Activated T-helper 9 cell treated with anti-CD3 and anti-CD28 coated beads, Interleukin-2, amount 50 U/mL, for 16 hours (primary cell): ENCODE data around the gene PXN.
"Not testable (repeated sequence)": the region's sequence is repeated elsewhere in the genome, so short reads cannot be mapped to it uniquely, and the experiment has no call there.

Experiments
- DNase-seq: peaks from one replicate; pipeline ENCODE4 v3.0.0-alpha.2; 2020; ENCODE audit warnings: low read depth

Gene PXN

GRCh38 chr12:120241561-120242274, 23.8 kb downstream of the PXN start:
- no peak for DNase-seq

- no peak for DNase-seq
Measured at GRCh38 chr12:120240495-120240833, 25.1 kb downstream of the PXN start.

- DNase-seq, result no peak
Measured at GRCh38 chr12:120239776-120240494, 25.6 kb downstream of the PXN start.

GRCh38 chr12:120238839-120239445, 26.6 kb downstream of the PXN start:
- DNase-seq, result no peak

- DNase-seq, result no peak
Measured at GRCh38 chr12:120238217-120238616, 27.3 kb downstream of the PXN start.

GRCh38 chr12:120237360-120238171, 28.0 kb downstream of the PXN start:
- DNase-seq, result no peak

- not testable (repeated sequence) for DNase-seq
Measured at GRCh38 chr12:120236809-120237208, 28.7 kb downstream of the PXN start.

- DNase-seq, result no peak
Measured at GRCh38 chr12:120235369-120236323, 29.9 kb downstream of the PXN start.

- DNase-seq, result no peak
Measured at GRCh38 chr12:120234643-120235368, 30.7 kb downstream of the PXN start.

GRCh38 chr12:120231316-120232011, 34.1 kb downstream of the PXN start:
- peak; percentile 65 for DNase-seq

GRCh38 chr12:120230974-120231315, 34.6 kb downstream of the PXN start:
- no peak for DNase-seq

GRCh38 chr12:120230326-120230973, 35.1 kb downstream of the PXN start:
- DNase-seq, result no peak

GRCh38 chr12:120229487-120230325, 35.8 kb downstream of the PXN start:
- DNase-seq, result no peak

GRCh38 chr12:120229071-120229486, 36.5 kb downstream of the PXN start:
- no peak for DNase-seq

GRCh38 chr12:120228291-120229070, 37.0 kb downstream of the PXN start:
- peak; percentile 81 for DNase-seq

- DNase-seq, result no peak
Measured at GRCh38 chr12:120228041-120228290, 37.6 kb downstream of the PXN start.

GRCh38 chr12:120227233-120228040, 38.1 kb downstream of the PXN start:
- DNase-seq, result no peak
